ENCODE measurements around the gene ST3GAL3.

The ST3GAL3 gene

GRCh38 chr1:43908226-43908625, 200.9 kb downstream of the ST3GAL3 start:
- Histone ChIP-seq H2AK5ac (ENCODE audit: low read length) (no peak overlapping the region), H3K36me3 (ENCODE audit: control insufficient read depth, insufficient read depth, low read length) (no peaks in the 10 kb centered on the region), H3K79me2 (ENCODE audit: control insufficient read depth, insufficient read depth, low read length) (no peaks in the 10 kb centered on the region), H3K27ac (ENCODE audit: low read depth, low read length) (no peak overlapping the region), H4K5ac (ENCODE audit: low read length) (no peak overlapping the region), H2BK5ac (ENCODE audit: low read length) (no peak overlapping the region), H3K56ac (ENCODE audit: low read length) (no peak overlapping the region), H3K4ac (ENCODE audit: low read depth, low read length) (no peak overlapping the region), H2BK120ac (ENCODE audit: low read depth, low read length) (no peak overlapping the region), H4K8ac (ENCODE audit: low read depth, low read length) (no peak overlapping the region), H3K4me1 (ENCODE audit: control insufficient read depth, low read depth, low read length) (peaks cover 7% of the 10 kb centered on the region), H3K23ac (ENCODE audit: low read length) (no peak overlapping the region), H3K18ac (ENCODE audit: low read length) (no peak overlapping the region), H3K9ac (ENCODE audit: low read length) (no peak overlapping the region), H2BK15ac (replicated peaks; ENCODE audit: low read depth) (no peak overlapping the region), H3K4me2 (ENCODE audit: low read length) (no peak overlapping the region), H3K79me1 (ENCODE audit: low read length) (no peaks in the 10 kb centered on the region), H3K27me3 (ENCODE audit: insufficient read depth, low read length, poor library complexity) (no peaks in the 10 kb centered on the region), H3K4me3 (ENCODE audit: low read length) (no peak overlapping the region)
- WGBS (ENCODE audit: extremely low coverage, insufficient coverage, low lambda C conversion rate), result no CpG with 5 or more reads among the region's 2 CpGs
- no peak for DNase-seq

DNA sequence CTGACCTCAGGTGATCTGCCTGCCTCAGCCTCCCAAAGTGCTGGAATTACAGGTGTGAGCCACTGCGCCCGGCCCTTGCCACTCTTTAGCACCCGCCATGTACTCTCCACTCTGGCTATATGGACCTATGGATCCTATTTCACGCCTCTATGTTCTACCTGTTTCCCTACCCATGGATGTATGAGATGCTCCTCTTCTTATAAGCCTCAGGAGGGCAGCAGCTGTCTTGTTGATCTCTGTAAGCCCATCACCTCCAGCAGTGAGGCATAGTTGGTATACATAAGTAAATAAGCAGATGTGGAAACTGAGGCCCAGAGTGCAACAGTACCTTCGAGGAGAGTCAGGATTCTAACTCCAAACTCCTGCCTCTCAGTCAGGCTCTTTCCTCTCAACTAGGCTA, 201.5 kb downstream of the ST3GAL3 start:
- no peak overlapping the region for H3K56ac ChIP-seq (ENCODE audit: low read length)
- H2BK120ac ChIP-seq (ENCODE audit: low read depth, low read length), result no peak overlapping the region
- H3K27ac ChIP-seq (ENCODE audit: low read depth, low read length), result no peak overlapping the region
- no CpG with 5 or more reads among the region's 5 CpGs for WGBS (ENCODE audit: extremely low coverage, insufficient coverage, low lambda C conversion rate)
- H3K79me1 ChIP-seq (ENCODE audit: low read length), result no peaks in the 10 kb centered on the region
- no peak overlapping the region for H3K18ac ChIP-seq (ENCODE audit: low read length)
- H3K36me3 ChIP-seq (ENCODE audit: control insufficient read depth, insufficient read depth, low read length), result no peaks in the 10 kb centered on the region
- H3K23ac ChIP-seq (ENCODE audit: low read length), result no peak overlapping the region
- no peak overlapping the region for H2BK5ac ChIP-seq (ENCODE audit: low read length)
- no peak overlapping the region for H3K4me3 ChIP-seq (ENCODE audit: low read length)
- H4K5ac ChIP-seq (ENCODE audit: low read length), result no peak overlapping the region
- H3K79me2 ChIP-seq (ENCODE audit: control insufficient read depth, insufficient read depth, low read length), result no peaks in the 10 kb centered on the region
- H3K4ac ChIP-seq (ENCODE audit: low read depth, low read length), result no peak overlapping the region
- no peak overlapping the region for H2AK5ac ChIP-seq (ENCODE audit: low read length)
- DNase-seq, result peak; percentile 59
- no peak overlapping the region for H2BK15ac ChIP-seq (replicated peaks; ENCODE audit: low read depth)
- no peak overlapping the region for H3K9ac ChIP-seq (ENCODE audit: low read length)
- H3K4me1 ChIP-seq (ENCODE audit: control insufficient read depth, low read depth, low read length), result peaks cover 9% of the 10 kb centered on the region
- no peak overlapping the region for H3K4me2 ChIP-seq (ENCODE audit: low read length)
- H3K27me3 ChIP-seq (ENCODE audit: insufficient read depth, low read length, poor library complexity), result no peaks in the 10 kb centered on the region
- H4K8ac ChIP-seq (ENCODE audit: low read depth, low read length), result no peak overlapping the region

DNA sequence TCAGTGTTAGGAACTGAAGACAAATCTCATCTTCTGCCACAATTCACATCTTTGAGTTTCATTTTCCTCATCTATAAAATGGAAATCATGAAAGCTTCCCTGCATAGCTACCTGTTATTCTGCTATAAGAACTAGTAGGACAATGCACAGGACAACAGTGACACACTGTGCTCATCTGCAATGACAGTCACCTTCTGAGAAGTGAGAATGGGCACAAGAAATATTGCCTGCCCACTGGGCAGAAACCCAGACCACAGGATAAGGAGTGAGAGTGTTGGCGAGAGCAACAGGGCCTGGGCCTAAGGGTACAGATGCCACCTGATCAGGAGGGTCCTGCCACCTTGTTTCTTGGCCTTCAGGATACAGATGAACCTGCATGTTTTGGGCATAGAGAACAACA, 203.0 kb downstream of the ST3GAL3 start:
- H3K36me3 ChIP-seq (ENCODE audit: control insufficient read depth, insufficient read depth, low read length), result no peaks in the 10 kb centered on the region
- no peak overlapping the region for H3K27ac ChIP-seq (ENCODE audit: low read depth, low read length)
- no peak overlapping the region for H4K8ac ChIP-seq (ENCODE audit: low read depth, low read length)
- no peak overlapping the region for H2BK5ac ChIP-seq (ENCODE audit: low read length)
- no peak overlapping the region for H3K4ac ChIP-seq (ENCODE audit: low read depth, low read length)
- no peak overlapping the region for H2BK120ac ChIP-seq (ENCODE audit: low read depth, low read length)
- no peak overlapping the region for H4K5ac ChIP-seq (ENCODE audit: low read length)
- H3K79me2 ChIP-seq (ENCODE audit: control insufficient read depth, insufficient read depth, low read length), result no peaks in the 10 kb centered on the region
- no peak overlapping the region for H3K18ac ChIP-seq (ENCODE audit: low read length)
- no peak overlapping the region for H3K9ac ChIP-seq (ENCODE audit: low read length)
- no CpG with 5 or more reads among the region's 1 CpG for WGBS (ENCODE audit: extremely low coverage, insufficient coverage, low lambda C conversion rate)
- no peak overlapping the region for H2AK5ac ChIP-seq (ENCODE audit: low read length)
- no peak overlapping the region for H3K4me3 ChIP-seq (ENCODE audit: low read length)
- no peak overlapping the region for H3K4me2 ChIP-seq (ENCODE audit: low read length)
- no peak overlapping the region for H2BK15ac ChIP-seq (replicated peaks; ENCODE audit: low read depth)
- no peak overlapping the region for H3K23ac ChIP-seq (ENCODE audit: low read length)
- peaks cover 14% of the 10 kb centered on the region for H3K4me1 ChIP-seq (ENCODE audit: control insufficient read depth, low read depth, low read length)
- no peaks in the 10 kb centered on the region for H3K27me3 ChIP-seq (ENCODE audit: insufficient read depth, low read length, poor library complexity)
- H3K79me1 ChIP-seq (ENCODE audit: low read length), result no peaks in the 10 kb centered on the region
- DNase-seq, result no peak
- H3K56ac ChIP-seq (ENCODE audit: low read length), result no peak overlapping the region

DNA sequence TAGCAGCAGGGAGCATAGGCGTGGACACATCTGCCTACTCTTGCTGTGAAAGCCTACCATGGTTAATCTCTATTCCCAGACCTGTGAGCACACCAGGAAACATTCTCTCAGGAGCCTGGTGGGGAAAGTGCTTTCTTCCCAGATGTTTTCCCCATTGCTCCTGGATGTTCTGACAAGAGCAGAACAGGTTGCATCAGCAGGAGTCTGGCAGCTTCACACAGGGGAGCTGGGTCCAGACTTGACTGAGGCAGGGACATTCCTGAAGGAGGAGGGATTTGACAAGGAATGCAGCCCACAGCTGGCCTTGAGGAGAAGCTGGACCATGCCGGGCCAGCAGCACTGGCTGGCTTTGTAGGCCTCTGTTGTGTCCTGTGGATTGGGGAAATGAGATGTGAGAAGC, 205.3 kb downstream of the ST3GAL3 start:
- no CpG with 5 or more reads among the region's 2 CpGs for WGBS (ENCODE audit: extremely low coverage, insufficient coverage, low lambda C conversion rate)
- Histone ChIP-seq H3K4me2 (ENCODE audit: low read length) (no peak overlapping the region), H3K4me1 (ENCODE audit: control insufficient read depth, low read depth, low read length) (peaks cover 14% of the 10 kb centered on the region), H3K27ac (ENCODE audit: low read depth, low read length) (peak overlapping the region; percentile 74), H3K18ac (ENCODE audit: low read length) (no peak overlapping the region), H3K4me3 (ENCODE audit: low read length) (no peak overlapping the region), H3K27me3 (ENCODE audit: insufficient read depth, low read length, poor library complexity) (no peaks in the 10 kb centered on the region), H2BK120ac (ENCODE audit: low read depth, low read length) (no peak overlapping the region), H4K5ac (ENCODE audit: low read length) (no peak overlapping the region), H3K36me3 (ENCODE audit: control insufficient read depth, insufficient read depth, low read length) (no peaks in the 10 kb centered on the region), H3K23ac (ENCODE audit: low read length) (no peak overlapping the region), H2BK15ac (replicated peaks; ENCODE audit: low read depth) (no peak overlapping the region), H2AK5ac (ENCODE audit: low read length) (no peak overlapping the region), H3K56ac (ENCODE audit: low read length) (peak overlapping the region; percentile 31), H4K8ac (ENCODE audit: low read depth, low read length) (no peak overlapping the region), H3K79me2 (ENCODE audit: control insufficient read depth, insufficient read depth, low read length) (no peaks in the 10 kb centered on the region), H3K4ac (ENCODE audit: low read depth, low read length) (no peak overlapping the region), H3K9ac (ENCODE audit: low read length) (no peak overlapping the region), H3K79me1 (ENCODE audit: low read length) (no peaks in the 10 kb centered on the region), H2BK5ac (ENCODE audit: low read length) (peak overlapping the region; percentile 54)
- peak; percentile 97 for DNase-seq

DNA sequence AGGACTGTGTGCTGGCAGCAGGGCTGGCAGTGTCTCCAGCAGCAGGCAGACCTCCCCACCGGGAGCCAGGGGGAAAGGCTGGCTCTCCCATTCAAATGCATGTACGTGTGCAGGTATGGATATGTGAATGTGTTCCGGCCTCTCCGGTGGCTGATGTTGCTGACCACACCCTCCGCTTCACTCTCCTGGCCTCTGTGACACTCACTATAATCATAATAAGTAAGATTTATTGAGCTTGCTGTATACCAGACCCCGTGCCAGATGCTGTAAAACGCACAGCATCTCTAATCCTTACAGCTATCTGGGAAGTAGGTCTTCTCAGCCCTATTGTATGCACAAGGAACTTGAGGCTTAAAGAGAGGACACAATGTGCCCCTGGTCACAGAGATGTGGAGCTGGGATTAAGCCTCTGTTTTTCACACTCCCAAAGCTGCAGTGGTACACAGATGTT, 205.7 kb downstream of the ST3GAL3 start:
- Histone ChIP-seq H2BK5ac (ENCODE audit: low read length) (peak overlapping the region; percentile 54), H3K4me3 (ENCODE audit: low read length) (no peak overlapping the region), H4K8ac (ENCODE audit: low read depth, low read length) (no peak overlapping the region), H3K23ac (ENCODE audit: low read length) (no peak overlapping the region), H3K9ac (ENCODE audit: low read length) (no peak overlapping the region), H3K27me3 (ENCODE audit: insufficient read depth, low read length, poor library complexity) (no peaks in the 10 kb centered on the region), H4K5ac (ENCODE audit: low read length) (no peak overlapping the region), H3K4me1 (ENCODE audit: control insufficient read depth, low read depth, low read length) (peaks cover 14% of the 10 kb centered on the region), H2BK120ac (ENCODE audit: low read depth, low read length) (no peak overlapping the region), H3K36me3 (ENCODE audit: control insufficient read depth, insufficient read depth, low read length) (no peaks in the 10 kb centered on the region), H3K56ac (ENCODE audit: low read length) (peak overlapping the region; percentile 31), H3K4me2 (ENCODE audit: low read length) (no peak overlapping the region), H3K18ac (ENCODE audit: low read length) (no peak overlapping the region), H3K27ac (ENCODE audit: low read depth, low read length) (peak overlapping the region; percentile 74), H2AK5ac (ENCODE audit: low read length) (no peak overlapping the region), H3K79me1 (ENCODE audit: low read length) (no peaks in the 10 kb centered on the region), H3K4ac (ENCODE audit: low read depth, low read length) (no peak overlapping the region), H3K79me2 (ENCODE audit: control insufficient read depth, insufficient read depth, low read length) (no peaks in the 10 kb centered on the region), H2BK15ac (replicated peaks; ENCODE audit: low read depth) (no peak overlapping the region)
- DNase-seq, result peak; percentile 79
- no CpG with 5 or more reads among the region's 7 CpGs for WGBS (ENCODE audit: extremely low coverage, insufficient coverage, low lambda C conversion rate)

- H3K36me3 ChIP-seq (ENCODE audit: control insufficient read depth, insufficient read depth, low read length), result no peaks in the 10 kb centered on the region
- no peaks in the 10 kb centered on the region for H3K79me1 ChIP-seq (ENCODE audit: low read length)
- H3K4me1 ChIP-seq (ENCODE audit: control insufficient read depth, low read depth, low read length), result peaks cover 14% of the 10 kb centered on the region
- H4K5ac ChIP-seq (ENCODE audit: low read length), result no peak overlapping the region
- H3K9ac ChIP-seq (ENCODE audit: low read length), result no peak overlapping the region
- DNase-seq, result no peak
- no peak overlapping the region for H4K8ac ChIP-seq (ENCODE audit: low read depth, low read length)
- peak overlapping the region; percentile 39 for H3K4ac ChIP-seq (ENCODE audit: low read depth, low read length)
- no peak overlapping the region for H2BK15ac ChIP-seq (replicated peaks; ENCODE audit: low read depth)
- H3K56ac ChIP-seq (ENCODE audit: low read length), result peak overlapping the region; percentile 36
- H3K23ac ChIP-seq (ENCODE audit: low read length), result no peak overlapping the region
- peak overlapping the region; percentile 7 for H3K18ac ChIP-seq (ENCODE audit: low read length)
- H3K27ac ChIP-seq (ENCODE audit: low read depth, low read length), result peak overlapping the region; percentile 15
- no peak overlapping the region for H2AK5ac ChIP-seq (ENCODE audit: low read length)
- no peak overlapping the region for H2BK120ac ChIP-seq (ENCODE audit: low read depth, low read length)
- H3K79me2 ChIP-seq (ENCODE audit: control insufficient read depth, insufficient read depth, low read length), result no peaks in the 10 kb centered on the region
- no CpG with 5 or more reads among the region's 18 CpGs for WGBS (ENCODE audit: extremely low coverage, insufficient coverage, low lambda C conversion rate)
- H2BK5ac ChIP-seq (ENCODE audit: low read length), result no peak overlapping the region
- H3K27me3 ChIP-seq (ENCODE audit: insufficient read depth, low read length, poor library complexity), result no peaks in the 10 kb centered on the region
- H3K4me2 ChIP-seq (ENCODE audit: low read length), result no peak overlapping the region
- no peak overlapping the region for H3K4me3 ChIP-seq (ENCODE audit: low read length)
Observed at GRCh38 chr1:43913666-43914360, 206.5 kb downstream of the ST3GAL3 start.
